GM18498 (cell line): ENCODE data around the gene OLFML1.
"Not testable (repeated sequence)": the region's sequence is repeated elsewhere in the genome, so short reads cannot be mapped to it uniquely, and the experiment has no call there.

Experiments used
- ATAC-seq: cut with Tn5 transposase; IDR thresholded peaks from one replicate; pipeline ENCODE4 v1.9.1; 2021; ENCODE audit warnings: mild to moderate bottlenecking, moderate library complexity; ENCODE audit not compliant: unreplicated experiment

The OLFML1 gene

DNA sequence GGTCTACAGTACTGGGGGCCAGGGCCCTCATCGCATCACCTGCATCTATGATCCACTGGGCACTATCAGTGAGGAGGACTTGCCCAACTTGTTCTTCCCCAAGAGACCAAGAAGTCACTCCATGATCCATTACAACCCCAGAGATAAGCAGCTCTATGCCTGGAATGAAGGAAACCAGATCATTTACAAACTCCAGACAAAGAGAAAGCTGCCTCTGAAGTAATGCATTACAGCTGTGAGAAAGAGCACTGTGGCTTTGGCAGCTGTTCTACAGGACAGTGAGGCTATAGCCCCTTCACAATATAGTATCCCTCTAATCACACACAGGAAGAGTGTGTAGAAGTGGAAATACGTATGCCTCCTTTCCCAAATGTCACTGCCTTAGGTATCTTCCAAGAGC lies 24.7 kb downstream of the OLFML1 start:
- no peak for ATAC-seq

DNA sequence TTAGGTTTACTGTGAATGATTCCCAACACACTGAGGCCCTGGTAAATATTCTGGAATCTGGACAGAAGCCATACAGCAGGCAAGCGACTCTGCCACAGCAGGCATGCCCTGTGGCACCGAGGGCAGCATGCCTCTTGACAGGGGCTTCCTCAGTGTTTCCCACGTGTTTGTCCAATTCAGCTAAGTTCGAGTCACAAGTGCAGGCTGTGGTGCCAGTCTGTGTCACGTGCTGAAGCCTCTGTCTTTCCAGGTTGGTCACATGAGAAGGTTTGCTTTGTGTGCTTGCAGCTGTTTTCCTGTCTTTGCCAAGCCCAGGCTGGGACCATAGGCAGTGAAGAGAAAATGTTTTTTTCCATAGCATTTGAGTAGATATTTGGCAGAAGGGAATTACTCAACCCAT lies 26.1 kb downstream of the OLFML1 start:
- ATAC-seq = no peak

DNA sequence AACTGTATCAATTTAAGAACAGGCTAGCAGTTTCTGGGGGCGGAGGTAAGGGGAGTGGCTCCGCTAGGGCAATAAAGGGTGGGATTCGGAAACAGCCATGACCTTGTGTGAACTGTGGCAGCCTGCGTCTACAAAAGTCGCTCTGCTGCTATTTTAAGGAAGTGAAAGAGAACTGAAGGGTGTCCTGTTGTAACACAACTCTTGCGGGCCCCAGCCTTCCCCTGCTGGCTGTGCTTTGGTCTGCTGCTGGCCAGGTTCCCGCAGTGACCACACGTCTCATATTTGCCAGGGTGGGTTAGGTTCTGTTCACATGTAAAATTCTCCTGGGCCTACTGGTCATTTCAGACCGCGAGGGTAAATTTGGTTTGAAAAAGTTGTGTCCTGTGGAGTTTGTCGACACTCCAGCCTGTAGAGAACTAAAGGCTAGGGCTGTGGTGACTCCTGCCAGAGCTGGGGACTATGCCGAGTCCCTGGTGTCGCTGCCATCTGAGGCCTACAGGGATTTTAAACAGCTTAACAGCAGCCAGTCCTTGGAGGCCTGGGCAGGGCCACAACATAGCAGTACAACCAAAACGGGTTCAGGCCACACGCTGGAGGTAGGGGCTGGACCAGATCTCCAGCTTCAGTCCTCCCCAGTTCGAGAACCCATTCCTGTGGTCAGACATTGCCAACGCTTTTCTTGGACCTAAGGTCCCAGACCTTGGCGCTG lies 27.4 kb downstream of the OLFML1 start:
- peak; percentile 67 for ATAC-seq

DNA sequence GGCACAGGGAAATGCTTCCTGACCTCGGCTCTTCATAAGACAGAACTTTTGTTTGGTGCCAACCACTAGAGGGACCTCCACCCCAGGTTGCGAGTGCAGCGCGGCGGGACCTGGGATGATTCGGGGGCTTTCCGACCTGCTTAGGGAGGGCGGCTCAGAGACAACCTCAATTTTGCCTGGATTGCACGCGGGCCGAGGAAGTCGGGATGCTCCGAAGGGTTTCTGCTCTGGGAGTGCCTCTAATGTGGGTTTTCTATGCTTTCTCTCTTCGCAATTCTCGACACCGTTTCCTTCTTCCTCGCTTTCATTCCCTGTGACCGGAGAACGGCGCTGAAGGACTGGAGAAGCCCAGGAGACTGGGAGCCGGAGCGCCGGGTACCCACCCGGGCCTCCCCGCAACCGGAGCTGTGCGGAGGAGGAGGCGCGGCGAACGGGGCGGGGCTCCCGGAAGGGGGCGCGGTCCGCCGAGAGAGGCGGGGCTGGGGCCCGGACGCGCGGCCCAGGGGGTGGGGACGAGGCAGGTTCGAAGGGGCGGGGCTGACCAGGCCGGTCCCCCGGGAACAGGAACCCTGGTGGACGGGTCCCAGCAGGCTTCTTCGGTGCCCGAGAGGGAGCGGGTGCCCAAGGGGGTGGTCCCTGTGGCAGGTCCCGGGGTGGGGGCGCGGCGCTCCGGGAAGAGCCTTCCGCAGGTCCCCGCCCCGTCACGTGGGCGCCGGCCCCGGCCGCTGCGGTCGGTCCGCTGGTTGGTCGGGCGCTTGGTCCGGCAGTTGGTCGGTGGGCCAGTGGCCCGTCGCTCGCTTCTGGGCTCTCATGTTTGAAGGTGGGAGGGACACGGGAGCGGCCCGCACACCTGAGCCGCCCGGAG lies 28.2 kb downstream of the OLFML1 start, which contains the start of gene PPFIBP2:
PPFIBP2 (plus strand) TSS at position 766 of the 865 bp plus-strand sequence. CDS start 35,477 bp downstream, outside the sequence.
- ATAC-seq = peak; percentile 77

DNA sequence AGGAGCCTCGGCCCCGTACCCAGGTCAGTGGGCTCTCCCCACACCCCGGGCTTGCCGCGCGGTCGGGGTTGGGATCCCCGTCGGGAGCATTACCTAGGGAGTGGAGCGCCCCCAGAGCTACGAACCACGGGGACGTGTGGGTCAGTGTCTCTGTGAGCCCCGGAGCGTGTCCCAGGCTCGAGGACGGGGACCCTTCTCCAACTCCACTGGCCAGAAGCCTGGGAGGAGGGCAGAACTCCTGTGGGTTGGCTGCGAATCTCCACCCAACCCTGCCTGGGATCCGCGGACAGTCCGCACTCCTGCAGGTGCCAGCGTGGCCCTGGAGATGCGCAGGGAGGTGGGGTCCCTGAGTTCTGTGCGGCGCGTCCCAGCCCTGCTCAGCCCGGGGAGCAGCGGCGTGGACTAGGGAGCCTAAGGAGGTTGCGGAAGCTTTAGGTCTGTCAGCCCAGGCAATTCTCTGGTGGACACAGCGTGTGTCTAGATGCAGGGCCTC lies 28.8 kb downstream of the OLFML1 start:
- peak; percentile 6 for ATAC-seq

DNA sequence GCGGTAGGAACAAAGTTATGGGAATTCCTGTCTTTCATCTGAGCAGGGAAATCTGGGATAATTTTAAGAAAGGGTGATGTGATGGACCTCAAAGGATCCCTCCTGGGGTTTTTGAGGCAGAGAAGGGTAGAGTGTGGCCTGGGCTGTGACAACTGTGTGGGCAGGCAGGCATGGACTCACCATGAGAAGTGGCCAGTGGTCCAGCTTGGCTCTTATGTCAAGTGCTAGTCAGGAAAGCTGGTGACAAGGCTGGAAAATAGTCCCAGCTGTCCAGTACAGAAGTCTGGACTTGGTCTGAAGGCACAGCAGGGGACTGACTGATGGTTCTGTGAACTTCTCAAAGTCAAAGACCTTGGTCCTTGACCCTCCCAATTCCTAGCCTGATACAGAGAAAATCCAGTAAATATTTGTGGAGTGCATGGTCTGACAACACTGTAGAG lies 30.2 kb downstream of the OLFML1 start:
- no peak for ATAC-seq

DNA sequence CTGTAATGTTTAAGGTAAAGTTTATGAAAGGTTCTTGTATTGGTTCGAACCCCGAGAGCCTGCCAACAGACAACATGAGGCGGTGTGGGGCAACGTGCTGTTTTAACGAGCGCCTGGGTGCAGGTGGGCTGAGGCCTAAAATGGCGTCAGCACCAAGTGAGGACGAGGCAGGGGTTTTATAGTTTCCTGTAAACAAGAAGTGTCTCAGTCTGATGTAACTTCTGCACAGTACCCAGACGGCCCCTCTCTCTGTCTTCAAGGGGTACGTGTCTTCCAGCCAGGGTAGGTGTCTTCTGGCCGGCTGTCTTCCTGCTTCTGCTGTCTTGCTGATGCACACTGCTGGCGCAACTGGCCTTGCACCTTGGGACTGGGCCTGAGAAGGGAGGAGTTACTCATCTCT lies 31.2 kb downstream of the OLFML1 start:
- no peak for ATAC-seq

DNA sequence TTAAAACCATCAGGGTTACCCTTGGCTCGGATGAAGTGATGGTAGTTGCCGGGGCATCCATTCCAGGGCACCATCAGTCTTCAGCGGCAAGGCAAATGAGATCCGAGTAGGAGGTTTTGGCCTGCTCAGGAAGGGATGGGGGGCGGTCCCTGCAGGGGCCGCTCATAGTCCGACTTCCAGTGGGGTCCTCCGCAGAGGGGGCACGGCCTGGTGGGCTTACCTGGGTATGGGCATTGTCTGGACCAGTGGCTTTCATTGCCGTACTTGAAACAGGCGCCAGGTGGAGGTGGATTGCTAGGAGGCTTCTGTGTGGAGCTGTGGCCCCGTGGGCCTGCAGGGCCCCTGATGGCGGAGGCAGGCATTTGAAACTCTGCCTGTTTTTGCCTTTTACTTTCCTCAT lies 32.4 kb downstream of the OLFML1 start:
- ATAC-seq = not testable (repeated sequence)

DNA sequence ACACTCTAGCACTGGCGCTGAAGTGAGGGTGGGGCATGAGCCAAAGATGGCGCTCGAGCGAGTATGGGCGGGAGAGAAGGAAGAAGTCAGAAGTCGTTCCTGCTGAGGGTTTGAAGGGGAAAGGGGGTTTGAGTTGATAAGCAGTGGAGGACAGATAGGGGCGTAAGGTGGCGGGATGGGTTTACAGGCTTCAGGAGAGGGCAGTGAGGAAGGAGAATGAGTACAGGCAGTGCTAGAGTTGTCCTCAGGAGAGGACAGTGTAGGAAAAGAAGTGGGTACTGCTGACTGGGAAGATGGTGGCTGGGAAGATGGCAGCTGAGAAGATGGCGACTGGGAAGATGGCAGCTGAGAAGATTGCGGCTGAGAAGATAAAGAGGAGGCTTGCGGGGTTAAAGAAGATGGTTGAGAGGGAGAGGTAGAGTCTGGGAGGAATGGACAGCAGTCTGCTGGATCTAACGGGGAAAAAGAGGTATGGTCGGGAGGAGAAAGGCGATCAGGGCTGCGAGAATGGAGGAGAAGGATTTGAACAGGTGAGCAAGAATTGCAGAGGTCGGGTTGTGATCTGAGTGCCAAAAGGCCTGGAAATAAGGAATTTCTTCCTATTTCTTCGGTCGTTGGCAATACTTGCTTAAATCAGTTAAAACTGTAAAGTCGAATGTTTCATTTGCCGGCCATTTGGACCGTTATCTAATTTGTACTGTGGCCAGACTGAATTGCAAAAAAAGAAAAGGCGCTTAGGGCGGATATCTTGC lies 33.7 kb downstream of the OLFML1 start:
- ATAC-seq = no peak

DNA sequence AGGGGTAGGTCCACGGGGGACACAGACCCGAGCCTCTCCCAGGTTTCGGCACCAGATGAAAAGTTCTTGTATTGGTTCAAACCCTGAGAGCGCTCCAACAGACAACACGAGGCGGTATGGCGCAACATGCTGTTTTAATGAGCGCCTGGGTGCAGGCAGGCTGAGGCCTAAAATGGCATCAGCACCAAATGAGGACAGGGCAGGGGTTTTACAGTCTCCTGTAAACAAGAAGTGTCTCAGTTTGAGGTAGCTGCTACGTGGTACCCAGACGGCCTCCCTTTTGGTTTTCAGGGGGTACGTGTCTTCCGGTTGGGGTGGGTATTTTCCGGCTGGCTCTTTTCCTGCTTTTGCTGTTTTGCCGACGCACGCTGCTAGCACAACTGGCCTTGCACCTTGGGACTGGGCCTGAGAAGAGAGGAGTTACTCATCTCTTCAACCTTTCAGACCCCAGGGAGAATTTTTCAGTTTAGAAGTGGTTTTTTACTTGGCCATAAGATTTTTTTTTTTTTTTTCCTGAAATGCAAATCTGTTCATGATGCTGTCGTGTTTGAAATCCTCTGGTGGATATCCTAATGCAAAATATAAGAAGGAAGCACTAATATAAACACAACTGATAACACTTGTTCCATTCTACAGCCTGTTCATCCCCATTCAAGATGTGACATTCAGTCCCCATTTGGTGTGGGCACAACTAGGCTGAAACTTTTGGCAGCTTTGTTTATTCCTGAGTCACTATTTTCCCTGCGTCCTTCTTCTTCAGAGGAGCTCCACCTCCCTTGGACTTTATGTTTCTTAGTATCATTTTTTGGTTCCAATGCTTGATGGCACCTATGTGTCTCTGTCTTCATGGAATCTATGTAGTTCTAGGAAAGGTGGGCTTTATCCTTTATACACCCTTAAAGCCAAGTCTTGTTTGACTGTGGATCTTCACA lies 35.0 kb downstream of the OLFML1 start:
- ATAC-seq = peak; percentile 47

DNA sequence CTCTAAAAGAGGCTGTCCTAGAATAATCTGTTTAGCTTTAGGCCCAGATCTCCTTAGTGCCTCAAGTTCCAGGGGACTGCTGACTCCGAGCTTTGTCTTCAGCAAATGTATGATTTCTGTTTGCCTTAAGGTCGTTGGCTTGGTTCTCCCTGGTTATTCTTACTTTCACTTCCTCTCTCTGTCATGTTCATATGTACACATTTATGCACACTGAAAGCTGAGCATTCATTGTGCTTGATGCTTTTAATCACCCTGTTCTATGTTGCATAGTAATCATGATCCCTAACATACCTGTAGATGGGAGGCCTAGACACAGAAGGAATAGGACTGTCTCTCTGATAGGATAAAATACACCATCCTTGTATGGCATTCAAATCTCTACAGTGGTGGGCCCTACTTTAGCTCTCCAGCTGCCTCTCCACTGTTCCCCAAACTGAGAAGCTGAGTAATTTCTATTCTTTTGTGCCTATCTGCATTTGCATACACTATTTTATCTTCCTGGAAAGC lies 35.7 kb downstream of the OLFML1 start:
- peak; percentile 90 for ATAC-seq

DNA sequence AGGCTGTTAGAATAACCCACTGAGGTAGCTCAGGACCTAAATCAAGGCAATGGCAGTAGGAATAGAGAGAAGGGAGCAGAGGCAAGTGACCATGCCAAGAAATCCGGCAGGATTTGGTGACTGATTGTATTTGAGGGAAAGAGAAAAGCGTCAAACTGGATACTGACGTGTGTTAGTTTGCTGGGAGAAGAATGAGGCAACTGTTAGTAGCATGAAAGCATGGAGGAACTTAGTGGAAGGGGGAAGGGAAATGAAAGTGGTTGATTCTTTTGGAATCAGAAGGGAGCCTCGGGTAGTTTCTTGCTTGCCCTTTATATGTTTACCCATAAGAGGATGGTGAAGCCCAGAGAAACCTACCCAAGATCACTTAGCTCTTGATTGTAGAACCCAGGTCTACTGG lies 36.8 kb downstream of the OLFML1 start:
- ATAC-seq = no peak

DNA sequence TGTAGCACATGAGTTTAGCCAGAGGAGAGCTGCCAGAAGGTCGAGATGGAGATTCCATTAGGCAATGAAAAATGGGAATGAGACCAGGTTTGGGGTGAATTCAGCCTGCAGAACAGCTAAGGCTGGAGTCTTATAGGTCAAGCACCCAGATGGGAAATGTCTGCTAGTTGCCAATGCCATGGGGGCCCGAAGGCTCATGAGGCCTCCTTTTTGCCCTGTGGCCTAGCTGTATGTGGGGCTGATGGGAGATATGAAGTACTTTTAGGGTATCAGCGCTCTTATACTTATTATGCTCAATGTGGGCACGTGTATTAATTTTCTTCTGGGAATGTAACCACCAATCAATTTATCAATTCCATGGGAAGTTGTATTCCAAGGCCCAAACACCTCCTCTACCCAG lies 37.2 kb downstream of the OLFML1 start:
- no peak for ATAC-seq

DNA sequence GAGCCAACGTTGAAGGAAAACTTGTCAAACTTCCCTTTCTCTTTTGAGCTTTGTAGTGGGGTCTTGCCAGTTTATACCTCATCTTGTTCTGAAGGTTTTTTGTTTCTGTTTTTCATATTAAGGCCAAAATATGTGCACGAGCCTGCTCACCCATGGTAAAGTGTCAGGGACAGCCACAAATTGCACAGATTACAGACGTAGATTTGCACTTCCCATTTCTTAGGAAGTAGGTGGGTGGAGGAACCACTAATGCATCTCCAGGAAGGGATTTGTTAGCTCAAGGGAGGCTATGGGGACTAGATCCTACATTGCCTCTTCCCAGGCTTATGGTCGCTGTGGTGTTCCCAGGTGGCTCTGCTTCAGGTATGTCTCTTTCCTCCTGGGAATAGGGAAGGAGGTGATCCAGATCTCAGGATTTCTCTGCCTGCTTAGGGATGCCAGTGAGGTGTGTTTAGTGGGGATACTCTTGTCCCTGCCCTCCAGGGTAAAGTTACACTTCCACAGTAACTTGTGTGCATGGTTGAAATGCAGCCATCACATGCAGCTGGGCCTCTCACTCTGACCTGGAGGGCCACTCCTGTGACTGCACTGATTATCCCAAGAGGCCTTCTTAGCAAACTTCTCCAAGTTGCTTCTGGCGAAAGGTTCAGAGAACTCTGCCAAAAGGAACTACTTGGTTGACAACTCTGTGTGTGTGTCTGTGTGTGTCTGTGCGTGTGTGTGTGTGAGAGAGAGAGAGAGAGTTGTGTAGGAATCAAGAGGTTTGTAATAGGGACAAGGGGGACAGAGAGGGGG lies 38.3 kb downstream of the OLFML1 start:
- ATAC-seq = no peak

DNA sequence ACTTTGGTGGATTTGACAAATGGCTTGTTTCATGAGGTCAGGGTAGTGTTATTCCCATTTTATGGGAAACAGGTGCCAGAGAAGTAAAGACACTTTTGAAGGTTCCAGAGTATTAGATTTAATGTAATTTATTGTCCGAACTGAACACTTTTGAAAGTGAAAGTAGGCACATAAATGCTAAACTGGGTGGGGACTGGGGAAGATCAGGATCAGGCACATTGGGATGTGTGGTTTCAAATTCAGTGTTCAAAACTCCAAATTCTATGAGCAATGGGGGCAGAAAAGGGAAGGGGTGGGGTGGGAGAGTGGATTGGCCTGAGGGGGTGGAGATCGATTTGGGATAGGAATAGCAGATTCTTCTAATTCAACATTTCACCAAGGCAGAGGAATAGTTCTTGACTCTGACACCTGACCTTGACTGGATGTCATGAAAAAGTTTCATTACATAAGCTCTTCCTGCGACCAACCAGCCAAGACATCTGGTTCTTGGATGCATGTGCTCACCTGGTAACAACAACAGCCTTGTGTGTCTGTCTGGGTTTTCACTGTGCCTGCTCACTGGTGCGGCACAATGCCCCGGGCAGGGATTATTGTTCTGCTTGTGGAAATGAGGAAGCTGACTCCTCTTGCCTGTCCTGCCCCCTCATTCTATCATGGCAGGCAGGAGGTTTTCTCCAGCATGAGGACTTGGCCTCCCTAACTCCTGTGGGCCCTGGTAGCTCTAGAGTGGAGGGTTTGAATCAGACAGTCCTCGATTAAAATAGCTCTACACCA lies 39.3 kb downstream of the OLFML1 start:
- ATAC-seq = no peak

DNA sequence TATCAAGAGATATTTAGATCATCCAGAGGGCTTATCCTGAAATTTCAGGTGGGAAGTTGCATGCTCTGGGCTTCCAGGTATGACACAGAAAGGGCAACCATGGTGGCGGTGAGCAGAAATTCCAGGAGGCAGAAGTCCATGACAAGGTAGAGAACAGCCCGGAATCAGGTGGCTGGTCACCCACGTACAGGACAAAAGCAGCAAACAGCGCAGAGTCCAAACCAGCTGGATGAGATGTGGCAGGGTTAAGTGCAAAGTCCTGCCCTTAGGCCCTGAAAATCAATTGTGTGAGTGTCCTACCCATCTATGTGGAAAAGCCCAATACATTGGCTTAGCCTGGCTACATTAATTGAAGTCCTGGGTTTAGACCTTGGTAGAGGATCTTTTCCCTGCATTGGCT lies 40.1 kb downstream of the OLFML1 start:
- ATAC-seq = no peak

DNA sequence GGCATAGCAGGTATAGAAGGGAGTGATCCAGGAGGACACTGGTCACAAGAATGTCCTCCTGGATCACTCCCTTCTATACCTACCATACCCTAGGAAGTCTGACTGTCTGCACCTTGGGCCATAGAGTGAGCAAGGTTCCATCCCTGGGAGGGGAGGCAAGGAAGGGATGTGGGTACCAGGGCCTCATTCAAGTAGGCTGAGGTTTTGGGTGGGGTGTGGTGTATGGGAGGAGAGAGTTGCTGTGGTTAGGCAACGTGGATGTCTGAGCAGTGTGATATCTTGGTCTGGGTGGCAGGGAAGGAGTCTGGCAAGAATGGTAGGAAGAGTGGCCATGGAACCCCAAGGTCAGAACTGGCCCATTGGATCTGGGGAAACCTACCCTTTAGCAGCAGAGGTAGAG lies 41.7 kb downstream of the OLFML1 start:
- peak; percentile 51 for ATAC-seq

DNA sequence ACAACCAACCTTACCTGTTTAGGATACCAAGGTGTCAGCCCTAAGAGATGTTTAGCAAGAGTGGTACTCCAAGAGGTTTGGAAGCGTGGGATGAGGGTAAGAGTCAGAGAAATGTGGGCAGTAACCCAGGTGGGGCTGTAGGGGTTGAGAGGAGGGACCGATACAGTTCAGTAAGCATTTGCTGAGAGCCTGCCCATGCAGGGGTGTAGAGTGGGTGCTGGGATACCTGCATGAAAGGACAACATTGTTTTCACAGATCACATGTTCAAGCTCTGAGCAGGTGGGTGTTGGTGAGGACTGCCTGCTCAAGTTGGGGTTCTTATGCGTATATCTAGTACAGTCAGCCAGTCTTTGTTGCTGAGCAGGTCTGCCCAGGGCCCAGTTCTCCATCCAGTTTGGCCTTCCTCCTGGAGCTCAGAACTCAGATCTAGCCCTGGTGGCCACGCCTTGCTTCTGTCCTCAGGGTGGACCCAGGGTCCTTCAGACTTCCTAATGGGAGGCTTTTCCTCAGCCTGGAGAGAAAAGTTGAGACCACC lies 43.3 kb downstream of the OLFML1 start:
- ATAC-seq = no peak
